Activated T-cell treated with anti-CD3 and anti-CD28 coated beads, Interleukin-2, amount 50 U/mL, for 72 hours (primary cell): ENCODE measurements around the gene WDR47. TPM values are rescaled to one million over a fixed set of nuclear protein-coding genes. Genes with fewer than 3 reads are reported as not detected.
A peak's percentile ranks its signal among the peaks of the same experiment; 100 is the strongest.

Experiments
- ATAC-seq, 2 donors: fragments of 150-1000 bp; cut with Tn5 transposase; replicated peaks in 1 of 2; 2 replicates each; pipeline ENCODE4 v1.10.0; 2021; ENCODE audit warnings: moderate library complexity in 2 of 2, mild to moderate bottlenecking in 1 of 2
- DNase-seq, 2 donors: peaks; one replicate each; pipeline ENCODE4 v3.0.0; 2021 to 2022; ENCODE audit warnings: mixed read lengths in 1 of 2
- H3K27ac Mint-ChIP-seq: one replicate; pipeline ENCODE4 v1.8.0; 2022; ENCODE audit warnings: mild to moderate bottlenecking, moderate library complexity, mixed read lengths
- H3K27me3 Mint-ChIP-seq: one replicate; pipeline ENCODE4 v1.8.0; 2022; ENCODE audit warnings: low read depth, mixed read lengths
- H3K36me3 Mint-ChIP-seq, 2 donors: one replicate each; pipeline ENCODE4 v1.8.0; 2022; ENCODE audit warnings: mixed read lengths in 2 of 2, mild to moderate bottlenecking in 1 of 2; ENCODE audit not compliant: insufficient read depth in 2 of 2
- H3K4me1 Mint-ChIP-seq: one replicate; pipeline ENCODE4 v1.8.0; 2022; ENCODE audit warnings: low read depth, mixed read lengths
- H3K4me3 Mint-ChIP-seq, 2 donors: one replicate each; pipeline ENCODE4 v1.8.0; 2022; ENCODE audit warnings: mild to moderate bottlenecking in 2 of 2, mixed read lengths in 2 of 2, moderate library complexity in 2 of 2
- H3K9me3 Mint-ChIP-seq, 2 donors: one replicate each; pipeline ENCODE4 v1.8.0; 2022; ENCODE audit warnings: mixed read lengths in 2 of 2
- total RNA-seq, 2 donors: library from RNA; stranded (reverse); gene quantifications; one replicate each; pipeline ENCODE4 v1.2.3, GENCODE V29; 2022

The WDR47 gene
- 1 to 10 TPM; 7.5 to 9.5 TPM for total RNA-seq

DNA sequence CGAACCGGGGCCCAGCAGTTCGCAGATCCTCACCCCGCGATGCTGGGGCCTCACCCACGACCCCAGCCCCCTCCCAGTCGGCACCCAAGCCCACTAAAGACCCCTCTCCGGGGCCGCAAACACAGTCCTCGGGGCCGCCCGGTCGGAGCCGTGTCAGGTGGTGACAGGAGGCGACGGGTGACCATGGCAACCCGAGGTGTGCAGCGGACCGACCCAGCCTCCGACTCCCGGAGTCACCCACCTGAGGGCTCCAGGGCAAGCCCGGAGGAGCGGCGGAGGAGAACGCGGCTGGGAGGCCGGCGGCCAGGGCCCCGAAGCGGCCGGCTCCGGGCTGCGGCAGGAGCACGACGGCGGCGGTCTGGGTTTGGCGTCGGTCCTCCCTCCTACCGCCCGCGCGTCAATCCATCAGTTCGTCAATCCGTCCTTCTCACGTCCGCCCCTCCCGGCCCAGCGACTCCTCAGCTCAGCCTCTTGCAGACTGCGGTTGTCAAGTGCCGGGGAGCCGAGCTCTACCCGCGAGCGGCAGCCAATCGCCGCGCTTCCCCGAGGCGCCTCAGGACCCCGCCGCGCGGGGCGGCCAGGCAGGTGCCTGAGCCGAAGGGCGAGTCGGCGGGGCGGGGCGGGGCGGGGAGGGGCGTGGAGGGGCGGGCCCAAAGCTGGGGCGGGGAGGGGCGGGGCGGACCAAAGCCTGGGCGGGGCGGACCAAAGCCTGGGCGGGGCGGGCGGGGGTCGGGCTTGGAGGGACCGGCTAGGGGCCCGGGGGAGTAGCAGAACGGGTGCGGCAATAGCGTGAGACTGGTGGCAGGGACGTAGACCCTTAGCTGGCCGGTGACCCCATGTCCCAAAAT is at the start of gene WDR47:
Gene WDR47, minus strand, starts transcription at position 482 of the 848 bp plus-strand sequence. CDS start 18,590 bp downstream, outside the sequence.
- Mint-ChIP-seq H3K27me3 (no peaks in the 10 kb centered on the region), H3K4me1 (peaks cover 16% of the 10 kb centered on the region), H3K4me3 (peak within 1 kb of the TSS; percentile 94 to 97), H3K9me3 (no peaks in the 10 kb centered on the region), H3K36me3 (no peaks in the 10 kb centered on the region), H3K27ac (peak within 1 kb of the TSS; percentile 79)
- peak; percentile 97 for ATAC-seq
- peak; percentile 96 to 98 for DNase-seq

DNA sequence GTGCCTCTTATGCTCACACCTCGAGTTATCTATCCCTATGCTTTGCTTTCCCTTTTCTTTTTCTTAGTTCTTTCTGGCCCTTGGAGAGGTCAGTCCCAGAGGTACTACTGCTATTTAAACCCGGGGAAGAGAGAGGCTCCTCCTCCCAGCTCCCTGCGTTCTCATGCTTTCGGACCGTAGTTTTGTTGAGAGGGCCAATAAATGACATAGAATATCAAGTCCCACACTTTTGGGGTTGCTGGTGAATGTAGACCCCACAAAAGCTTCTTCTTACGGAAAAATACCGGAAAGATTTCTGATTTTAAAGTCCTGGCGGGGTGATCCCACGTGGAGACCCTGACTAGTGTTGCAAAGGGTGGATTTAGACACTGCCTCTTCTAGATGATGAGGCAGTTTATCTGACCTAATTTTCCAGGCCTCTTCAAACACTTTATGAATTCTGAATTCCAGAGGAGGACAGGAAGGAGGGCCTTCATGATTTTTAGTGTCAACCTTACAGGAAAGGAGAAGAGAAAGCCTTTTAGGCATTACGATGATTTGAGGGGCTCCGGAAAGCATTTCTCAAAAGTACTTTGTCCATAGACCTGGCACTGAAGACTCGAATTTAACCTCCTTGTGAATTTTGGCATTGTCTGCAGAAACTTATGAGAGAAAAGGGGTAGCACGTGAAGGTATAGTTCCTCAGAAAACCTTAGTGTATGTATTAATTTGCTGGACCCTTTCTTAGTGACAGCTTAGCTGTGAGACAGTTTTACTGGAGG is 49.4 kb upstream of the WDR47 start:
- no peaks in the 10 kb centered on the region for H3K27me3 Mint-ChIP-seq
- DNase-seq (no peak), ATAC-seq (peak; percentile 55 to 58)
- H3K36me3 Mint-ChIP-seq: peaks cover 6 to 7% of the 10 kb centered on the region in 2 donors
- peak overlapping the region; percentile 90 to 93 for H3K4me3 Mint-ChIP-seq
- no peaks in the 10 kb centered on the region for H3K9me3 Mint-ChIP-seq
- peaks cover 34% of the 10 kb centered on the region for H3K4me1 Mint-ChIP-seq
- H3K27ac Mint-ChIP-seq: peak overlapping the region; percentile 88

DNA sequence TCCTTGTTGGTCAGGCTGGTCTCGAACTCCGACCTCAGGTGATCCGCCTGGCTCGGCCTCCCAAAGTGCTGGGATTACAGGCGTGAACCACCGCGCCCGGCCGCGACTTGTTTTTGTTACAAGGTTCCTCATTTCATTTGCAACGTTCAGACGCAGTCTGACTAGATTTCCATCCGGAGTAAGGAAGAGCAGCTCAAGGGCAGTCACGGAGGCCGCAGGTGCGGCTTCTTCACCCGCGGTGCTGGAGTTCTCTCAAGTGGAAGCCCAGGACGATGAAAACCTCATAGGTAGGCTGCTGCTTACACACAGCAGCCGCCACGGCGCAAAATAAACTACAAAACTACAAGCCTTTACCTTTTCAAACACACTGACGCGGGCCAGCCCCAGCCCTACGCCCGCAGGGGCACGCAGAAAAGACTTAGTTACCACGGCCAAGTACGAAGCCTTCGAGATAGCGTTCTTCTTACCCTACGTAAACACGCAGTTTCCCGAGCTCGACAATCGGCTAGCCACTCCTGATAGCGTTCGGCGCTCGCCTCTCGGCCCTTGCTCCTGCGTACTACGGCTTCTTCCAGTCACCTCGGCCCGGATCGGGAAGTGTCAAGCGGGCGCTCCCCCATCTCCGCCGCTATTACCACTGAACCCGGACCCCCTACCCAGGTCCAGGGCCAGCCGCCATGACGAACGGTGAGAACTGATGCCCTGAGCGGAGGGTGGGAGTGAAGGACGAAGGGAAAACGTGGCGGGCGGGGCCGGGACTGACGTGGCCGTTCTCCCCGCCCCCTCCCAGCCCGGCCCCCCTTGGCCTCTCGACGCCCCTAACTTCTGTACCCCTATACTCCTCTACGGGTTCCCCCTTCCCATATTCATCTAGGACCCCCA is 48.5 kb upstream of the WDR47 start, which contains the start of gene TMEM167B:
Gene TMEM167B, plus strand, starts transcription at position 569 of the 882 bp plus-strand sequence. Its CDS starts 109 bp downstream, at position 678.
- ATAC-seq: peak; percentile 96

DNA sequence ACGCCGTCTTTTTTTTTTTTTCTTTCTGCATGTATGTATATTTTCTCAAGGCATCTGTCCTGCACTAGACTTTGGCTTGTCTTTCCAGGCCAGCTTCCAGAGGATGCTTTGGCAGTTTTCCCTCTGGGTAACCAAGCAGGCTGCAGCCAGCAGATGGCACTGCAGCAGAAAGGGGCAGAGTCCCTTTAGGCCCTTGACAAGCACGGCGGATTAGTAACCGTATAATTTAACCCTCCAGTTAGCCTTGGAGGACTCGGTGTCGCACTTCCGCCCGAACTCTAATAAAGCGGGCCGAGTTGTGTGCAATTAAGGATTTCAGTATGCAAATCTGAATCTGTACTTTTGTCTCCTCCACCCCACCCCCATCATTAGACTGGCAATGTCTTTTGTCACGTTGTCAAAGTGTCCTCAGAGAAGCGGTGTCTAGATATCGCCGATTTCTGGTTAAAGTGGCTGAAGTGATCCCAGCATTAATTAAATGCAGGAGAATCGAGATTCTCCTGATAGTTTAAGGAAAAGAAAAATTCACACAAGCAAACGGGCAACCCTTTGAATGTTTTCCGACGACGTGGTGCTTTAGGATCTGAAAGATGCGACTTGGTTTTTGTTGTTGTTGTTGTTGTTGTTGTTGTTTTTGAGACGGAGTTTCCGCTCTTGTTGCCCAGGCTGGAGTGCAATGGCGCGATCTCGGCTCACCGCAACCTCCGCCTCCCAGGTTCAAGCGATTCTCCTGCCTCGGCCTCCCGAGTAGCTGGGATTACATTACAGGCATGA is 47.5 kb upstream of the WDR47 start:
- peaks cover 4 to 6% of the 10 kb centered on the region in 2 donors for H3K36me3 Mint-ChIP-seq
- peaks cover 44% of the 10 kb centered on the region for H3K4me1 Mint-ChIP-seq
- peak overlapping the region; percentile 87 for H3K27ac Mint-ChIP-seq
- no peaks in the 10 kb centered on the region for H3K27me3 Mint-ChIP-seq
- DNase-seq (peak; percentile 27 to 64), ATAC-seq (no peak)
- H3K4me3 Mint-ChIP-seq: peak overlapping the region; percentile 90 to 93
- no peaks in the 10 kb centered on the region for H3K9me3 Mint-ChIP-seq

More for the DNA sequence above, 48.5 kb upstream of the WDR47 start, which contains the start of gene TMEM167B:
- H3K4me3 Mint-ChIP-seq: peak within 1 kb of the TSS; percentile 90 to 93
- H3K36me3 Mint-ChIP-seq: peaks cover 6 to 7% of the 10 kb centered on the region in 2 donors
- no peaks in the 10 kb centered on the region for H3K27me3 Mint-ChIP-seq
- peaks cover 34% of the 10 kb centered on the region for H3K4me1 Mint-ChIP-seq
- H3K27ac Mint-ChIP-seq: peak within 1 kb of the TSS; percentile 88
- H3K9me3 Mint-ChIP-seq: no peaks in the 10 kb centered on the region
- peak; percentile 87 to 93 for DNase-seq

DNA sequence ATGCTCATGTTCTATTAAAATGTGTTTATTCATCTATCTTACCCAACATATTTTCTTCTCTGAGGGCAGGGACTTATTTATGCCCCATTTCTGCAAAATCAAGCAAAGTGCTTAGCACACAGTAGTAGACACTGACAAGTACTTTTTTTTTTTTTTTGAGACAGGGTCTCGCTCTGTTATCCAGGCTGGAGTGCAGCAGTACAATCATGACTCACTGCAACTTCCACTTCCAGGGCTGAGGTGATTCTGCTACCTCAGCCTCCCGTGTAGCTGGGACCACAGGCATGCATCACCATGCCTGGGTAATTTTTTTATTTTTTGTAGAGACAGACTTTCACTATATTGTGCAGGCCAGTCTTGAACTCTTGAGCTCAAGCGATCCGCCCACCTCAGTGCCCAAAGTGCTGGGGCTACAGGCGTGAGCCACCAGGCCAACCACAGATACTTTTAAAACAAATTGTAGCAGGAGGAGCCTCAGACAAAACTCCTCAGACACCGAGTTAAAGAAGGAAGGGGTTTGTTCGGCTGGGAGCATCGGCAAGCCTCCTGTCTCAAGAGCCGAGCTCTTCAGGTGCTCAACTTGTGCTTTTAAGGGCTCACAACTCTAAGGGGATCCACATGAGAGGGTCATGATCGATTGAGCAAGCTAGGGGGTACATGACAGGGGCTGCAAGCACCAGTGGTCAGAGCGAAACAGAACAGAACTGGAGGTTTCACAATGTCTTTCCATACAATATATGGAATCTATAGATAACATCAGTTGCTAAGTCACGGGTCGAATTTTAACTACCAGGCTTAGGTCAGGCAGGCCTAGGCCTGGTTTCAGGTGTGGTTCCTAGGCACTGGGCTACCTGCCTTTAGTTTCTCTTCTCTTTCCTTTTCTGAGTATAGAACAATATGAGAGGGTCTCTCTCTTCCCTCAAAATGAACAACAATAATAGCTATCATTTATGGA is 42.9 kb upstream of the WDR47 start:
- no peak for DNase-seq
- Mint-ChIP-seq H3K27ac (no peak overlapping the region), H3K4me1 (peaks cover 19% of the 10 kb centered on the region), H3K4me3 (no peak overlapping the region), H3K27me3 (no peaks in the 10 kb centered on the region), H3K36me3 (no peaks in the 10 kb centered on the region), H3K9me3 (no peaks in the 10 kb centered on the region)
- ATAC-seq: peak; percentile 45 to 60

DNA sequence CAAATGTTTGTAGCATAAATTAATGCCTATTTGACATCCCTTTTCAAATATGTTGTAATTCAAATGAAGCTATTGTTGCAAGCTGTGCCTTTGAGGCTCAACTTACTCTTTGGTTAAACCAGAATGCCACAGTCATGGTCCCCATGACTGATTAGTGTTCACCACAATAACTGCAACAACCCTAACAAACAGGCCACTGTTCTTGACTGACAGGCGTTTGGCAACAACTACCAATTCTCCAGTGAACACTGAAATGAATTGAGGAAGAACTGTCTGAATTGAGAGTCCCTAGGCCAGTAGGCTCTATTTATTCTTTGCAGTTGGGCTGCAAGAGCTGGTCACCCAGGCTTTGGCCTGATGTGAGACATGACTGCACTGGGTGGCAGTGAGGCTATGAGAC is 42.0 kb upstream of the WDR47 start:
- no peaks in the 10 kb centered on the region for H3K9me3 Mint-ChIP-seq
- no peak for ATAC-seq
- DNase-seq: no peak
- peaks cover 11% of the 10 kb centered on the region for H3K4me1 Mint-ChIP-seq
- H3K4me3 Mint-ChIP-seq: no peak overlapping the region
- no peaks in the 10 kb centered on the region for H3K27me3 Mint-ChIP-seq
- no peak overlapping the region for H3K27ac Mint-ChIP-seq
- H3K36me3 Mint-ChIP-seq: no peaks in the 10 kb centered on the region

DNA sequence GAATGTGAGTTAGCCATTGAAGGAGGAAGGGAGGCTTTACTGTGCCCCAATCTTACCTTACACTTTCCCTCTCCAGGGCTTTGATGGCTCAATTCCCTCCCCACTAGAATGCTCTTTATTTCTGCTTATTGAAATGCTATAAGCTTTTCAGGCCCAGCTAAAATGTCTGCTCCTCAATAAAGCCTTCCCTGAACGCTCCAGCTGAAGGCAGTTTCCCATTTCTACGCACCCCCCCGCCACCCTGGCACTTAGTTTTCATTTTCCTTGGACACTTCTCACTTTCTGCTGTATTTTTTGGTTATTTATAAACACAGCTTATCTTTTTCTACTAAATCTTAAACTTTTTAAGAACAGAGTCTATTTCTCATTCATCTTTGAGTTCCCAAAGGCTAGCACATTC is 41.6 kb upstream of the WDR47 start:
- H3K27ac Mint-ChIP-seq: no peak overlapping the region
- DNase-seq (no peak), ATAC-seq (no peak)
- no peaks in the 10 kb centered on the region for H3K27me3 Mint-ChIP-seq
- no peak overlapping the region for H3K4me3 Mint-ChIP-seq
- no peaks in the 10 kb centered on the region for H3K36me3 Mint-ChIP-seq
- H3K9me3 Mint-ChIP-seq: no peaks in the 10 kb centered on the region
- peaks cover 11% of the 10 kb centered on the region for H3K4me1 Mint-ChIP-seq

DNA sequence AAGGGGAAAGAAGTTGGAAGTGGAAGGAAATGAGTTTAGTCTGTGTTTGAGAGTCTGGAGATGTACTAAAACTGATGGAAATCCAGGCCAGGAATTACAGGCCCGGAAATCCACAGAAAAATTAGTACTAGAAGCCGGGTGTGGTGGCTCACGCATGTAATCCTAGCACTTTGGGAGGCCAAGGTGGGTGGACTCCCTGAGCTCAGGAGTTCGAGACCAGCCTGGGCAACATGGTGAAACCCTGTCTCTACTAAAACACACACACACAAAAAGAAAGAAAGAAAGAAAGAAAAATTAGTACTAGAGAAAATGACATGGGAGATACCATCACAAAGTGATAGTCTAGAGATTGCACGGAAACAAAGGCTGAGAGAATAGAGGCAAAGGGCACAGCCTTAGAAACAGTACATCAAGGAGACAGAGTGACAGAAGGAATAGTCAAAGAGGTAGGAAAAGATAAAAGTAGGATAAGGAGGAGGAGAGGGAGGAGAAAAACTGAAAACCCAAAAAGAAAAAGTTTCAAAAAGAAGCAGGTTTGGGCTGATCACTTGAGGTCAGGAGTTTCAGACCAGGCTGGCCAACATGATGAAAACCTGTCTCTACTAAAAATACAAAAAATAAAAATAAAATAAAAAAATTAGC is 38.7 kb upstream of the WDR47 start:
- Mint-ChIP-seq H3K36me3 (peaks cover 0 to 5% of the 10 kb centered on the region in 2 donors), H3K9me3 (no peaks in the 10 kb centered on the region), H3K27ac (no peak overlapping the region), H3K4me3 (no peak overlapping the region), H3K27me3 (no peaks in the 10 kb centered on the region), H3K4me1 (peaks cover 17% of the 10 kb centered on the region)
- ATAC-seq (no peak), DNase-seq (no peak)

DNA sequence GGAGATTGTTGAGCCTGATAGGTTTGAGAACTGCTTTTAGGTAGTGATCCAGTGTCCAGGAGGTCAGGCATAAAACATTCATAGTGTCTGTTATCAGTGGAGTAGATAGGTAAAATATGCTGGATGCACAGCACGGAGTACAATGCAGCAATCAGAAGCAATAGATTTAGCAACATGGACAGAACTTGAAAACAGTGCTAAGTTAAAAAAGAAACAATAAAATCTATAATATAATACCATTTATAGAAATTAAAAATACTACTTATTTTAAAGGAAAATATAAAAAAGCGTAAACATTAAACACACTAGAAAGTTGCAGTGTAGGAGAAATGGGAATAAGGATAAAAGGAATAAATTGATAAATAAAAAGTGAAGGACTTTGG is 37.3 kb upstream of the WDR47 start:
- Mint-ChIP-seq H3K36me3 (peaks cover 0 to 6% of the 10 kb centered on the region in 2 donors), H3K4me1 (peaks cover 20% of the 10 kb centered on the region), H3K4me3 (no peak overlapping the region), H3K9me3 (no peaks in the 10 kb centered on the region), H3K27ac (no peak overlapping the region), H3K27me3 (no peaks in the 10 kb centered on the region)
- ATAC-seq (no peak), DNase-seq (no peak)

DNA sequence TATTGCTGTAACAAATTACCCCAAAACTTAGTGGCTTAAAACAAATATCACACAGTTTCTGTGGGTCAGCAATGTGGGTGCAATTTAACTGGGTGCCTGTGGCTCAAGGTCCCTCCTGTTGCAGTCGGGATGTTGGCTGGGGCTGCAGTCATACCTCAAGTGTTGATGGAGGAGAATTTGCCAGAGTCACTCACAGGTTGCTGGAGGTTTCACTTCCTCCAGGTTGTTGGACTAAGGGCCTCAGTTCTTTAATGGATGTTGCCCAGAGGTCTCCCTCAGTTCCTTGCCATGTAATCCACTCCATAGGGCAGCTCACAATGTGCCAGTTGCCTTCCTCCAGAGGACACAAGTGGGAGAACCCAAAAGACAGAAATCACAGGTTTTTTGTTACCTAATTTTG is 36.4 kb upstream of the WDR47 start:
- peaks cover 0 to 6% of the 10 kb centered on the region in 2 donors for H3K36me3 Mint-ChIP-seq
- DNase-seq (no peak), ATAC-seq (no peak)
- no peak overlapping the region for H3K27ac Mint-ChIP-seq
- peaks cover 22% of the 10 kb centered on the region for H3K4me1 Mint-ChIP-seq
- no peaks in the 10 kb centered on the region for H3K9me3 Mint-ChIP-seq
- no peak overlapping the region for H3K4me3 Mint-ChIP-seq
- H3K27me3 Mint-ChIP-seq: no peaks in the 10 kb centered on the region
